Erythroblast (primary cell): ENCODE data around the gene MED10.
"Not testable (repeated sequence)": the region's sequence is repeated elsewhere in the genome, so short reads cannot be mapped to it uniquely, and the experiment has no call there.

ENCODE experiments used
- DNase-seq, 2 experiments: peaks; one replicate each; lab custom pipeline; 2025; lab: John Stamatoyannopoulos, UW
- GATA1 ChIP-seq: IDR thresholded peaks from 2 replicates; pipeline ENCODE4 v1.6.1; 2011; ENCODE audit warnings: low read depth, mild to moderate bottlenecking, control low read depth, low read length, moderate library complexity
- POLR2A ChIP-seq: IDR thresholded peaks from 2 replicates; pipeline ENCODE4 v1.6.1; 2011; ENCODE audit warnings: mild to moderate bottlenecking, low read length

Gene MED10

DNA sequence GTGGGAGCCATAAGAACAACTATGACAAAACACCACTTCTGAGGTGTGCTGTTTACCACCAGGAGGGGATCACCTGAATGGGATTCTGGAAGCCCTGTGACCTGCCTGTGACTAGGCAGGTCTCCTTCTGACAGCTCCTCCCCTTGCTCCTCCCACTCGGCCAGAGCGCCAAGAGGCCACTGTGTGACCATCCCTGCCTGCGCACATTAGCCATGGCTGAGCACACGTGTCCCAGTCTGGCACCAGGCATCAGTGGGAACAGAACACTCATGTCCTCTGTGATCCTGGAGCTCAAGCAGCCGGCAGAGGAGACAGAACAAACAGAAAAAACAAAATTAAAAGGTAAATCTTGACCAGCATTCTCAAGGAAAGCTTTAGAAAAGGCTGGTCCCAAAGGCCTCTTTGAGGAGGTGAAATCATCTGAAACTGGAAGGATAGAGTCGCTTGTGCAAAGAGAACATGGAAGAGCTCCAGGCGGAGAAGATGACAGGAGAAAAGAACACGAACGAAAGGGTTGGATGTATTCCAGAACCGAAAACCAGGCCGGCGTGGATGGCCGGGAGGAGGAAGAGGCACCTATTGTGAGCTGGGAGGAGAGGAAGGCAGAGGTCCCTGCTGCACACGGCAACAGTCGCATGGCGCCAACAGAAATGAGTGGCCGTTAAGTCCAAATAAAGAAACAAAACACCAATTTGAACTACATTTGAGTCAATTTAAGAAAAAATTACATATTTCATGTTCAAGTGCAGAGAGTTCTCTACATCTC is 5.1 kb downstream of the MED10 start:
- TF ChIP-seq POLR2A (no peak), GATA1 (no peak)
- peak in 1 of 2 experiments; percentile 5 for DNase-seq

DNA sequence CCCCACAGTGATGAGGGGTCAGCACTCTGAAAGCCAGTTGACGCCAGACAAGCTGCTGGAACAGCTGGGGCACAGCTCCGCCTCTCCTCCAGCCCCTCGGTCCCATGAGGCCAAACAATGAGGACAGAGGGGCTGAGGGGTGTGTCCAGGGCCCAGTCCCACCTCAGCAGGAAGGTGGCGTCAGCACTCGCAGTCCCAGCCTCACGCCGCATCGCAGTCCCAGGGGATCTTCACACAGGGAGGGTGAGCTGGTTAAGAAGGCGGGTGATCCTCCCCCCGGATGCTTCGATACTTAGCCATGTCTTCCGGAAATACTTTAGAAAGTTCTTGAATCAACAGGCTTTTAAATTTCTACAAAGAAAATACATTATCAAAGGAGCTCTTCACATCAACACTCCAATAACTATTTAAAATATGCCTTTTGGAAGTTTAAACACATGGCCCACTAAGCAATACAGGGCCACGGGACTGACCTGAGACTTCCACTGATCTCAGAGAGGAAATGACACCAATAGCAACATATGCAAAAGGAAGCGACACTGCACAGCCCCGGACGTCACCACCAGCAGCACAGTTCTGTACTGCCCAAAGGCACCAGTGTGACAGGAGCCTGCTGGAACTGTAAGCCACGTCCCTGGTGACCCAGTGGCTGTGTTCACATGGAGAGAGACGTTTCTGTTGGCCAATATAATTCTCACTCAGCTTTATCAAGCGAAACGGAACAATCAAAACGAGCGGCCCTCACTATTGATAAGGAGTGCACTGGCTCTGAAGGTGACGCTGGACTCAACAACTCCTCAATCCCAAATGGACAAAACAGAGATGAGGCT is 5.9 kb downstream of the MED10 start:
- TF ChIP-seq GATA1 (no peak), POLR2A (no peak)
- no peak for DNase-seq

DNA sequence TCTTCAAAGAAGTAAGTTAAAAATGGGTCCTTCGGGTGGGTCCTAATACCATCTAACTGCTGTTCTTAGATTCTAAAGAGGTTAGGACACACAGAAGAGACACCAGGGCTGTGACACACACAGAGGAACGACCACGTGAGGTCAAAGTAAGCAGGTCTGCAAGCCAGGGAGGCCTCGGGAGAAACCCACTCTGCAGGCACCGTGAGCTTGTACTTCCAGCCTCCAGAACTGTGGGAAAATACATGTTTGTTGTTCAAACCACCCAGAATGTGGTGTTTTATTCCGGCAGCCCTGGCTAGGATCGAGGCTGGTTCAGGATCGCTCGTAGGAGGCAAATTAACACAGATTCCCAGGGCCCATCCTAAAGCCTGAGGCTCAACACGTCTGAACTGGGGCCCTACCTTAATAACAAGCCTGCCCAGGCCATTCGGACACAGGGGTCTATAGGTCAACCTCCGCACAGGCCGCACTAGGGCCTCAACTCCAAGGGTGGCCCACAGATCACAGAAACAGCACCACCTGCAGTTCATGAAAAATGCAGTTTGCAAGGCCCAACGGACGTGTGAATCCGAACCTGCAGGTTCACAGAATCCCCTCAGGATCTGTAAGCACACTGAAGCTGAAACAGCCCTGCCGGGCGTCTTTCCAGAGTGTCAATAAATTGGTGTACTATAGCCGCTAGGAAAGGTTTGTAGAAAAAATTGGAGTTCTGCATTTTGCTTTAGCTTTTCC is 7.1 kb downstream of the MED10 start:
- TF ChIP-seq POLR2A = no peak

DNA sequence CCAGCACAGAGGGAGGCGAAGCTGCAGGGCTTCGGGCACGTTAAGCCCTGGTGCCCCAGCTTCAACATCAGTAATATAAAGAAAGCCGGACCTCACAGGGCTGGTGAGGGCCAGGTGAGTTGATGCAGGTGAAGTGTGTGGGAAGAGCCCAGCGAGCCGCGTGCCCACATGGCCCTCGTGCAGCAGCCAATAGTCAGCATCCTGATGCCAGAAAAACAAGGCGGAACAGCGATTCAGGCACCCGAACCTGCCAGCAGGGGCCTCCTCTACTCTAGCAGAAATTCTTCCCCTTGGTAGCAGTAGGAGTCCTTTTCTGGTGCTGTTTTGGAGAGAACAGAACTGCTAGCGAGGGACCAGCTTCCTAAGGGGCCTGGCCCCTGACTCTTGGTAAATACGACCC is 7.8 kb downstream of the MED10 start:
- DNase-seq = no peak
- TF ChIP-seq POLR2A (no peak), GATA1 (no peak)

More for the DNA sequence above, 7.1 kb downstream of the MED10 start:
- no peak for DNase-seq

DNA sequence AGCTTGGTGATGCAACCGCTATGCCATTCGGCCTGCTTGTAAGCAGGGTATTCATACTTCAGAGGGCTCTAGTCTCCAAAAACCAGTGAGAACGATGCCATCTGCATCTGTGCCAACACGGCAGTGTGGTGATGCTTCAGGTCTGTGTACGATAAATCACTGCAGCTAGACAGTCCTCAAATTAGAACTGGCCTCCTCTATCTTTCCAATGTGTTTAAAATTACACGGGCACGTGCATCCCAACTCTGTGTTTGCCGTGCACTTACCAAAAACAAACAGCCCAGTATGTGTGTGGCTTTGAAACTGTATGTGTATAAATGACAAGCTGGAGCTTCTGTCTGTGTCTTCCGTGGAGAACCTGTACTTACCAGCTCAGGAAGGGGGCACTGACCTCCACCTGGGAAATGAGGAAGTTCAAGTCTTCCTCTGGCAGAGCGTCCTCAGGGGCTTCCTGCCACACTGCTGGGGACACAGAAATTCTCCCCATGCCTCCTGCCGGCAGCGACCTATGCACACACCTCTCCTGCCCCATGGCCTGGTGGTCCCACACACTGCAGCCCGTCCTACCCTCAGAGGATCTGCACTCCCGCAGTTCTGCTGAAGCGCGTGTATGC is 12.3 kb downstream of the MED10 start:
- no peak for TF ChIP-seq GATA1
- no peak for TF ChIP-seq POLR2A
- no peak for DNase-seq

DNA sequence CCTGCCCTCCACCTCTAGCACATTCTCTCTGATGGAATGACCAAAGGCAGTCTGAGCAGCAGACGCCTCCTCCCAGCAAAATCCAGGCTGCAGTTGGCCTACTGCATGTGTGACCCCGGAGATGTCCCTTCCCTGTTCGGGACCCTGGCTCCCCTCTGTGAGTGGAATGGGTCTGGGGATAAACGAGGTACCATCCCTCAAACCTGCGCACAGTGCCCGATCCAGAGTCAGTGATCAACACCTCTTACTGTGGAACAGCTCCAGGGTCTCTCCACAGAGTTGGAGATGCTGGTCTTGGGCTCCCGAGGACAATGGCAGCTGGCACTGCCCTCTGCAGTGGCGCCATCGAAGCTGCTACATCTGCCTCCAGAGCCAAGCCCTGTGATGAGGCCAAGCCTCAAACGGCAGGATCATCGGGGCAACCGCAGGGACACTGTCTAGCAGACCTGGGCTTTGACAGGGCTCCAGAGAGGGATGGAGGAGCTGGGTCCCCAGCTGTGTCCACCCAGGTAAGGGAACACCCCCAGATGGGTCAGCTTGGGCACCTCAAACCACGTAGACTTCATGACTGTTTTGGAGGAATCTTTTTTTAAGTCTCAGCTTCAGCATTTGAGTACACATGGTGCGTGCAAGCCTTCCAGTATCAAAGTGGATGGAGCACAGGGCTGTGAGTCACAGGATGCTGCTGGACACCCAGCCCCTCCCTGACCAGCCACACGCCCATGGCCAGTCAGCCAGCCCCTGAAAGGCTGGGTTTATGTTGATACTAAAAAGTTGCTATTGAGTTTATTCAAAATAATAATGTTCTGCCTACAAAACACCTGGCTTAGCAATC is 13.0 kb downstream of the MED10 start:
- DNase-seq = no peak
- TF ChIP-seq GATA1 (no peak), POLR2A (no peak)

DNA sequence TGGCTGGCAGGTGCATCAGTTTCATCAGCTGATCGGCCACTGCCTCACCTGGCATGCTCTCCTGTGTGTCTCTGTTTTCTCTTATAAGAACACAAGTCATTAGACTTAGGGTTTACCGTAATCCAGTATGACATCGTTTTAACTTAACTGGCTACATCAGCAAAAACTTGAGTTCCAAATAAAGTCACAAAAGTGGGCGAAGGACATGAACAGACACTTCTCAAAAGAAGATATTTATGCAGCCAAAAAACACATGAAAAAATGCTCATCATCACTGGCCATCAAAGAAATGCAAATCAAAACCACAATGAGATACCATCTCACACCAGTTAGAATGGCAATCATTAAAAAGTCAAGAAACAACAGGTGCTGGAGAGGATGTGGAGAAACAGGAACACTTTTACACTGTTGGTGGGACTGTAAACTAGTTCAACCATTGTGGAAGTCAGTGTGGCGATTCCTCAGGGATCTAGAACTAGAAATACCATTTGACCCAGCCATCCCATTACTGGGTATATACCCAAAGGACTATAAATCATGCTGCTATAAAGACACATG is 14.8 kb downstream of the MED10 start:
- not testable (repeated sequence) for DNase-seq

DNA sequence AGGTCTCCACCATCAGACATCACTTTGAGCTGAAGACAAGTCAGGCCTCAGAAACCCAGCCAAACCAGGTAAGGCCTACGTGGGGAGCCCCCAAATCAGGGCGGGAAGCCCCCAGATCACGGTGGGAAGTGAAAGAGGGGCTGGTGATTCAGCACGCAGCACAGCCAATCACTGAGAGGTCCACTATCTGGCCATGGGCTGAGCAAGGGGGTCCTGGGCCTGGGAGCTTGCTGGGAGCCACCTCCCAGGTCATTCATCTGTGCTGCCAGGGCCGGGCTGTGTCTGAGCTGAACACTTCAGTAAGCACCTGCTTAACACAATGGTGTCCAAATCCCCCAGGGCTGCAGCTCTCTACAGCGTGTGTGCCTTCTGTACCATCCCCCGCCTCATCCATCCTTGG is 15.5 kb downstream of the MED10 start:
- no peak for DNase-seq
- TF ChIP-seq POLR2A = no peak
- no peak for TF ChIP-seq GATA1

DNA sequence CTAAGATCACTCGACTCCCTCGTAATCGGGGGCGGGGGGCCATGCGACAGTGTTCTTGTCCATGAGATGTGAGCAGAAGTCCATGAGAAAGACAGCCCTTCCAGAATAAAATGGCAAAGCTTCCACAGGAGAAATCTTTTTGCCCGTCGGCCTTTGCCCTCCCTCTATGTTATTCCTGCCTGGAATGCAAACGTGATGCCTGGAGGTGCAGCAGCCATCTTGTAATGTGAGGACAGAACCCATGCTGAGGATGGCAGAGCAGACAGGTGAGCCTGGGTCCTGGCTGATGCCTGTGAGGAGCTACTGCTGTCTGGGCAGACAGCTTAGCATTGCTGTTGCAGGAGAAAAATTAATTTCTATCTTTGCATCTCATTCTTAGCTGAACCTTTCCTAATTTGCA is 17.2 kb downstream of the MED10 start:
- TF ChIP-seq POLR2A (no peak), GATA1 (no peak)
- DNase-seq = no peak

DNA sequence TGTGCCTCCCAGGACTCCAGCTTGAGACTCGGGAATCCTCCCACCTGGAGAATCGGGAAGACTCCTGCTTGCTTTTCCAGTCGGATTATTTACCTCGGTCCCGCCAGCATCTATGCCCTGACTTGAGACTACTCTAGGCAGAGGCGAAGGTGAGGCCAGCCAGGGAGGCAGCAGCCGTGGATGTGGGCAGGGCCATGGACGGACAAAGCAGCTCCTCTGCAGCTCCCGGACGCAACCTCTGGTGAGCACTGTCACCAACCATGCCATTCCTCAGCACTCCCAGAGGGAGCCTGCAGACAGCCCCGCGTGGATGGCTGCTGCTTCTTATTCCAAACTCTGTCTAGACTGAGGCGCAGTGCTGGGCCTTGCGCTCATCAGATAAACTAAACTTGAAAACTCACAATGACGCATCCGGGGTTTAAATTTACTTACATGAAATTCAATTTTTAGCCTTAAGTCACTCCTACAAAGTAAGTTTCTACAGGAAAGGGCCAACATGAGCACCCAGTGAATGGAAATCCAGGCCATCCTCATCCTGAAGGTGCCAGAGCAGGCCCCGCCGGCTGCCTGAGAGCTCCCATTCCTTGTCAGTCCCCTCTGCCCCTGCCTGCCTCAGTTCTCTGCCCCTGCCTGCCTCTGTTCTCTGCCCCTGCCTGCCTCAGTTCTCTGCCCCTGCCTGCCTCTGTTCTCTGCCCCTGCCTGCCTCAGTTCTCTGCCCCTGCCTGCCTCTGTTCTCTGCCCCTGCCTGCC is 17.8 kb downstream of the MED10 start:
- DNase-seq = no peak
- TF ChIP-seq POLR2A (no peak), GATA1 (no peak)

DNA sequence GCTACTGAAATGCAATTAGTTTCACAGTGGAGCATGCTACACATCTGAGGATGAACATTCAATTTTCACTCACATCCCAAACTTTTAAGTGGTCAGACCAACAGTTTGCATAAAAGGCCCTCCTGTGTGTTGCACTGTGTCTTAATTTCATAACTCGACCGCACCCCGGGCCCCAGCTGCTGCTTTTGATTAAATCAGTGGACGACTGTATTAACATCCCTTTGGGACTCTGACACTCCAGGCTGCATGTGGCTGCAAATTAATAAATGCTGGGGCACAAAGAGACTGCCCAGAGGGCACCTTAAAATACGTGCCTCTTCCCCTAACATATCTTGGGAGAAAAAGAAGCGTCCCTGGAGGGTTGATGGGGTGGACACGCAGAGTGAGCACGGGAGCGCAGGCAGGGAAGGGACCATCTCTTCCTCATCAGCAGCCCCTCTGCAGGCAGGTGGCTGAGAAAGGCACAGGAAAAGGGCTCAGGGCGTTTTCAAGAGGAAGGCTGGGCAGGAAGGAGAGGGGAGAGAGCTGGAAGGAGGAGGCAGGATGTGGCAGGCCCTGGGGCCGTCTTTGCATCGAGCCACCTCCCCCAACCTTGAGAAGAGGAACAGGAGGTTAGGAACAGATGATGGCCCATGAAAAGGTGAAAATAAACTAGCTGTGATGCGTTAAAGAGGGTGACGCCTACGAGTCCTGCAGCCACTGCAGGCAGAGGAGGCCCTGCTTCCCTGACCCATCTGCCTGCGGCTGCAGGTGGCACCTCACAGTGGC is 18.6 kb downstream of the MED10 start:
- no peak for TF ChIP-seq POLR2A
- DNase-seq = no peak

DNA sequence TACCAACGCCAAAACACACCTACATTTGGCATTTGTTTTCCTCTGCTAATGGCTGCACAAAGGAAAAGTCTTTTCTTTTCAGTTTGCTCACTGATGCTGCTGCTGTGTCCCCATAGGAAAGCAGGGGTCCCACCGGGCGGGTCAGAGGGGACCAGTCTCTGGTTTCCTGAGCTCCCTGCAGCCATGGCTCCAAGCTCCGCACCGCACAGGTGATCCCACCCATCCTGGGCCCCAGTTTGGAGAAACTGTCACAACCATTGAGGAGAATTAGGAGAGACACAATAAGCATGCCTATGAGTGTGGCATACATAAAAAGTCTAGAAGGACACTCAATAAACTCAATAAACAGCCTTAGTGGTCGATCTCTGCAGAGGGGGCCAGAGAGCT is 19.9 kb downstream of the MED10 start:
- TF ChIP-seq POLR2A (no peak), GATA1 (no peak)
- DNase-seq = no peak

DNA sequence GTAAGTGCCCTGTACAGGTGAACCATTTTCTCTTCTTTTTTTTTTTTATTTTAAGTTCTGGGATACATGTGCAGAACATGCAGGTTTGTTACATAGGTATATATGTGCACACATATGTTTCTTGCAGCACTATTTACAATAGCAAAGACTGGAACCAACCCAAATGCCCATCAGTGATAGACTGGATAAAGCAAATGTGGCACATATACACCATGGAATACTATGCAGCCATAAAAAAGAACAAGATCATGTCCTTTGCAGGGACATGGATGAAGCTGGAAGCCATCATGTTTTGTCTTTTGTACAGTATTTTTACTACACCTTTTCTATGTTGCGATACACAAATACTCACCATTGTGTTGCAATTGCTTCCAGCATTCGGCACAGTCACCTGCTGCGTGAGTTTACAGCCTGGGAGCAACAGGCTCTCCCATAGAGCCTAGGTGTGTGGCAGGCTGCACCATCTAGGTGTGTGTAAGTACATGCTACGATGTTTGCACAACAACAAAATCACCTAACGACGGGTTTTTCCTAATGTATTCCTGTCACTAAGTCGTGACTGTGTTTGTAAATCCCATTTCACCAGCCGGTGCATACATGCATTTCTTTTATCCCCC is 20.4 kb downstream of the MED10 start:
- DNase-seq = not testable (repeated sequence)
